Neural progenitor cell (in vitro differentiated cells): Measurements from ENCODE around the gene GMPPA. TPM values are rescaled to one million over a fixed set of nuclear protein-coding genes. Genes with fewer than 3 reads are reported as not detected.

ENCODE experiments used
- DNase-seq: peaks from one replicate; pipeline ENCODE4 v3.0.0-alpha.2; 2016; ENCODE audit warnings: low spot score
- H2AFZ ChIP-seq: fragments of 200-600 bp; sonication (generic); replicated peaks from 2 replicates; pipeline ENCODE4 v1.6.1; 2016; ENCODE audit warnings: antibody characterized with exemption
- H3F3A ChIP-seq: fragments of 200-600 bp; sonication (generic); 2 replicates; pipeline ENCODE4 v1.6.1; 2016; ENCODE audit warnings: antibody characterized with exemption, low read depth
- H3K27ac ChIP-seq: fragments of 200-600 bp; sonication (generic); 2 replicates; pipeline ENCODE4 v1.5.1; 2016; ENCODE audit warnings: mild to moderate bottlenecking
- H3K27me3 ChIP-seq: fragments of 200-600 bp; sonication (generic); 2 replicates; pipeline ENCODE4 v1.6.1; 2016; ENCODE audit warnings: mild to moderate bottlenecking, moderate library complexity
- H3K36me3 ChIP-seq: fragments of 200-600 bp; sonication (generic); 2 replicates; pipeline ENCODE4 v1.5.1; 2016
- H3K4me1 ChIP-seq: fragments of 200-600 bp; sonication (generic); 2 replicates; pipeline ENCODE4 v1.6.1; 2016; ENCODE audit warnings: mixed run types
- H3K4me2 ChIP-seq: fragments of 200-600 bp; sonication (generic); 2 replicates; pipeline ENCODE4 v1.6.1; 2016
- H3K4me3 ChIP-seq: fragments of 200-600 bp; sonication (generic); 2 replicates; pipeline ENCODE4 v1.5.1; 2016
- H3K79me2 ChIP-seq: fragments of 200-600 bp; sonication (generic); 2 replicates; pipeline ENCODE4 v1.6.1; 2016; ENCODE audit warnings: low read depth
- H3K9ac ChIP-seq: fragments of 200-600 bp; sonication (generic); 2 replicates; pipeline ENCODE4 v1.6.1; 2016
- H3K9me3 ChIP-seq: fragments of 200-600 bp; sonication (generic); 2 replicates; pipeline ENCODE4 v1.5.1; 2016; ENCODE audit warnings: low read depth
- H4K20me1 ChIP-seq: fragments of 200-600 bp; sonication (generic); 2 replicates; pipeline ENCODE4 v1.6.1; 2016; ENCODE audit warnings: low read depth
- H3K27ac Mint-ChIP-seq: 3 replicates; pipeline ENCODE4 v1.8.0; 2021; ENCODE audit warnings: mixed read lengths
- H3K27me3 Mint-ChIP-seq: 2 replicates; pipeline ENCODE4 v1.8.0; 2022; ENCODE audit warnings: low read depth, mild to moderate bottlenecking, inconsistent platforms, moderate library complexity, mixed read lengths; ENCODE audit not compliant: insufficient read depth
- H3K36me3 Mint-ChIP-seq: 3 replicates; pipeline ENCODE4 v1.8.0; 2021; ENCODE audit warnings: mixed read lengths
- H3K4me1 Mint-ChIP-seq: 3 replicates; pipeline ENCODE4 v1.8.0; 2021; ENCODE audit warnings: mixed read lengths
- H3K4me3 Mint-ChIP-seq: 3 replicates; pipeline ENCODE4 v1.8.0; 2021; ENCODE audit warnings: mild to moderate bottlenecking, moderate library complexity, mixed read lengths
- H3K9me3 Mint-ChIP-seq: 3 replicates; pipeline ENCODE4 v1.8.0; 2020; ENCODE audit warnings: mixed read lengths
- CTCF ChIP-seq: fragments of 200-600 bp; sonication (generic); IDR thresholded peaks from 2 replicates; pipeline ENCODE4 v1.5.1; 2017; ENCODE audit warnings: antibody characterized with exemption, mild to moderate bottlenecking
- EZH2 ChIP-seq: fragments of 200-600 bp; sonication (generic); IDR thresholded peaks from 2 replicates; pipeline ENCODE4 v1.6.1; 2017; ENCODE audit warnings: antibody characterized with exemption, mild to moderate bottlenecking, moderate library complexity
- EZH2phosphoT487 ChIP-seq: fragments of 200-600 bp; sonication (generic); IDR thresholded peaks from 2 replicates; pipeline ENCODE4 v1.6.1; 2017; ENCODE audit warnings: antibody characterized with exemption
- total RNA-seq: library from RNA; depleted of rRNA; stranded (reverse); fragments of >200 nt; gene quantifications from 2 replicates; pipeline ENCODE4 v1.2.3, GENCODE V29; 2015; ENCODE audit warnings: low replicate concordance

Gene GMPPA
- total RNA-seq, 1 donor from 2014 or later, result 49.3 TPM

GRCh38 chr2:219533930-219534661 is 35.4 kb downstream of the GMPPA start:
- Histone ChIP-seq H3K9me3 (no peaks in the 10 kb centered on the region), H3K36me3 (no peaks in the 10 kb centered on the region), H3K27ac (no peak overlapping the region), H3K9ac (no peak overlapping the region), H3K4me1 (peaks cover 23% of the 10 kb centered on the region), H3K27me3 (peaks cover 15% of the 10 kb centered on the region), H3K4me3 (no peak overlapping the region), H3F3A (no peaks in the 10 kb centered on the region), H3K79me2 (no peaks in the 10 kb centered on the region), H4K20me1 (no peaks in the 10 kb centered on the region), H3K4me2 (no peak overlapping the region), H2AFZ (no peak overlapping the region)
- DNase-seq, result no peak
- H3K36me3 Mint-ChIP-seq, result peaks cover 3% of the 10 kb centered on the region
- H3K27me3 Mint-ChIP-seq, result peaks cover 10% of the 10 kb centered on the region
- peaks cover 35% of the 10 kb centered on the region for H3K4me1 Mint-ChIP-seq
- H3K27ac Mint-ChIP-seq, result peak overlapping the region; percentile 79
- H3K4me3 Mint-ChIP-seq, result no peak overlapping the region
- no peak for TF ChIP-seq CTCF
- TF ChIP-seq EZH2phosphoT487, result no peak
- no peak for TF ChIP-seq EZH2
- peaks cover 2% of the 10 kb centered on the region for H3K9me3 Mint-ChIP-seq

DNA sequence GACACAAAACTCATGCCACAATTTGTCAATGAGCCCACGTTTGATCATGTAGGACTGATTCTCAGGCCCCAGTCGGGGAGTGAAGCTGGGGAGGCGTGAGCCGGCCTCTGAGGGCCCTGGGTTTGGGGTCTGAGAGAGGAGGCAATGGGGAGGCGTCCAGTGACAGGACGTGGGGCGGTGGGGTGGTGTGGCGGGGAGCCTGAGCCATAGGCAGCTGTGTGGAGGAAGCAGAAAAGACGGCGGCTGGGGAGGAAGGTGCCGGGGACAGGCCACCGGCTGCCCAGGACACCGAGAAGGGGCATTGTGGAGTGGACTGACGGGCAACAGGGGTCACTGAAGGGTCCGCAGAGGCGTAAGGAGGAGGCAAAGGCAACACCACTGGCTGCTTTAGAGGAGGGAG is 37.7 kb downstream of the GMPPA start:
- no peak overlapping the region for H3K4me3 ChIP-seq
- no peak overlapping the region for H3K4me2 ChIP-seq
- no peaks in the 10 kb centered on the region for H3K9me3 ChIP-seq
- Mint-ChIP-seq H3K9me3 (no peaks in the 10 kb centered on the region), H3K27me3 (peaks cover 6% of the 10 kb centered on the region), H3K4me1 (peaks cover 29% of the 10 kb centered on the region), H3K36me3 (peaks cover 9% of the 10 kb centered on the region), H3K27ac (no peak overlapping the region), H3K4me3 (no peak overlapping the region)
- H2AFZ ChIP-seq, result no peak overlapping the region
- peaks cover 4% of the 10 kb centered on the region for H4K20me1 ChIP-seq
- TF ChIP-seq EZH2, result no peak
- TF ChIP-seq EZH2phosphoT487, result no peak
- no peak for TF ChIP-seq CTCF
- no peaks in the 10 kb centered on the region for H3K27me3 ChIP-seq
- H3K36me3 ChIP-seq, result no peaks in the 10 kb centered on the region
- peaks cover 17% of the 10 kb centered on the region for H3K4me1 ChIP-seq
- no peak overlapping the region for H3K9ac ChIP-seq
- no peaks in the 10 kb centered on the region for H3K79me2 ChIP-seq
- H3K27ac ChIP-seq, result no peak overlapping the region
- DNase-seq, result no peak
- H3F3A ChIP-seq, result no peaks in the 10 kb centered on the region

GRCh38 chr2:219536967-219537366 is 38.3 kb downstream of the GMPPA start:
- H3K4me2 ChIP-seq, result no peak overlapping the region
- H3K27me3 ChIP-seq, result peaks cover 2% of the 10 kb centered on the region
- peaks cover 18% of the 10 kb centered on the region for H3K4me1 ChIP-seq
- H3K79me2 ChIP-seq, result no peaks in the 10 kb centered on the region
- H3K4me3 ChIP-seq, result no peak overlapping the region
- H2AFZ ChIP-seq, result no peak overlapping the region
- Mint-ChIP-seq H3K9me3 (no peaks in the 10 kb centered on the region), H3K4me1 (peaks cover 29% of the 10 kb centered on the region), H3K4me3 (no peak overlapping the region), H3K27me3 (peaks cover 4% of the 10 kb centered on the region), H3K27ac (peak overlapping the region; percentile 63), H3K36me3 (peaks cover 9% of the 10 kb centered on the region)
- no peaks in the 10 kb centered on the region for H3K36me3 ChIP-seq
- H3F3A ChIP-seq, result no peaks in the 10 kb centered on the region
- H3K9ac ChIP-seq, result no peak overlapping the region
- H3K27ac ChIP-seq, result no peak overlapping the region
- H3K9me3 ChIP-seq, result no peaks in the 10 kb centered on the region
- peaks cover 4% of the 10 kb centered on the region for H4K20me1 ChIP-seq
- TF ChIP-seq CTCF, result no peak
- TF ChIP-seq EZH2phosphoT487, result no peak
- TF ChIP-seq EZH2, result no peak
- no peak for DNase-seq
